Neutrophil (primary cell): ENCODE results near the gene TGFBR3L.

ENCODE experiments used
- H3K27ac ChIP-seq: fragments of 200-600 bp; sonication (generic); 2 replicates; pipeline ENCODE4 v1.5.1; 2016; ENCODE audit warnings: mild to moderate bottlenecking, moderate library complexity
- H3K27me3 ChIP-seq: fragments of 200-600 bp; sonication (generic); 2 replicates; pipeline ENCODE4 v1.6.0; 2016; ENCODE audit warnings: mild to moderate bottlenecking
- H3K36me3 ChIP-seq: fragments of 200-600 bp; sonication (generic); 2 replicates; pipeline ENCODE4 v1.5.1; 2017
- H3K4me1 ChIP-seq, 2 experiments: fragments of 200-600 bp in 1 of 2; sonication (generic) in 1 of 2; 1 replicate in 1 of 2; 2 replicates in 1 of 2; pipeline versions ENCODE4 v1.5.1 to v1.6.1; 2013 to 2016; ENCODE audit warnings: low read depth in 1 of 2, low read length in 1 of 2, mild to moderate bottlenecking in 1 of 2, moderate library complexity in 1 of 2; ENCODE audit not compliant: control insufficient read depth in 1 of 2, insufficient read depth in 1 of 2
- H3K4me3 ChIP-seq, 2 experiments: fragments of 200-600 bp in 1 of 2; sonication (generic) in 1 of 2; 1 replicate in 1 of 2; 2 replicates in 1 of 2; pipeline ENCODE4 v1.5.1; 2013 to 2016; ENCODE audit warnings: low read depth in 1 of 2, low read length in 1 of 2, mild to moderate bottlenecking in 1 of 2, moderate library complexity in 1 of 2
- H3K9me3 ChIP-seq: fragments of 200-600 bp; sonication (generic); 2 replicates; pipeline ENCODE4 v1.5.1; 2016
- TF ChIP-seq, protein P1 (sequence below): fragments of 200-600 bp; sonication (generic); IDR thresholded peaks from 2 replicates; pipeline ENCODE4 v1.5.1; 2016; ENCODE audit warnings: antibody characterized with exemption

The TGFBR3L gene

DNA sequence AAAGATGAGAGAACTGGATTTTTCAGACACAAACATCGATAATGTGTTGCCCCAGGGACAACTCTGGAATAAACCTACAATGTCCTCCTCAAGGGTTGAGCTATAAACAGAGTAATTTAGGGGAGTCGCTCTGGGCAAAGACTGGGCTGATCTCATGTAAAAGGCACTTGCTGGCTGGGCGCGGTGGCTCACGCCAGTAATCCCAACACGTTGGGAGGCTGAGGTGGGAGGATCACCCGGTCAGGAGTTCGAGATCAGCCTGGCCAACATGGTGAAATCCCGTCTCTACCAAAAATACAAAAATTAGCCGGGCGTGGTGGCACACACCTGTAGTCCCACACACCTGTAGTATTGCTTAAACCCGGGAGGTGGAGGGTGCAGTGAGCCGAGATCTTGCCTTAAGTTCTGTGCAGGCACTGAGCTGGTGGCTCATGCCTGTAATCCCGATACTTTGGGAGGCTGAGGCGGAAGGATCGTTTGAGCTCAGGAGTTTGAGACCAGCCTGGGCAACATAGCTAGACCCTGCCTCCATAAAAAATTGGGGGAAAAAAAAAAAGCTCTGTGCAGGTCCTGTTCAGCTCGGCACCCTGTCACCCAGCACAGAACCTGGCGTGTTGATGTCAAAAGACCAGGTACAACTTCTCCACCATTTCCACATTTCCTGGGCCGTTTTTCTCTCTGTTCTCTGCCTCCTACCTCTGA is 27.4 kb downstream of the TGFBR3L start:
- H3K36me3 ChIP-seq: peaks cover 7% of the 10 kb centered on the region
- H3K27ac ChIP-seq: no peak overlapping the region

DNA sequence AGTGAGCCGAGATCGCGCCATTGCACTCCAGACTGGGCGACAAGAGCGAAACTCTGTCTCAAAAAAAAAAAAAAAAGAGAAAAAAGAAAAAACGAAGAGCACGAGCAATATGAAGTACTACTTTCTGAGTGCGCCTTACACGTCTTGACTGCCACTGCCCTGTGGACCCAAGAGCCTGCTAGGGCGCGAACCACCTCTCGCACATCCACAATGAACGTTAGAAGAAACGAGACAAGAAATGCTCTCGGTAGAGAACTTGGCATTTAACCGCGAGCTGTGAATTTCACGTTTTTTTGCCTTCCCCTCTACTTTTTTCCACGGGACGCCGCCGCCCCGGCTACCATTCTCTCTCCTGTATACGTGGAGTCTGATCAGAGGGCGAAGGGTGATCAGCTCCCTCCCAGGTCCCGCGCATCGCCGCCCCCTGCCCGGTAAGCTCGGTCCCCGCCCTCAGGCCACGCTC is 28.4 kb downstream of the TGFBR3L start:
- no peaks in the 10 kb centered on the region for H3K36me3 ChIP-seq
- no peaks in the 10 kb centered on the region for H3K9me3 ChIP-seq
- peak overlapping the region; percentile 76 for H3K4me3 ChIP-seq
- H3K27ac ChIP-seq: peak overlapping the region; percentile 82
- TF ChIP-seq, protein P1, sequence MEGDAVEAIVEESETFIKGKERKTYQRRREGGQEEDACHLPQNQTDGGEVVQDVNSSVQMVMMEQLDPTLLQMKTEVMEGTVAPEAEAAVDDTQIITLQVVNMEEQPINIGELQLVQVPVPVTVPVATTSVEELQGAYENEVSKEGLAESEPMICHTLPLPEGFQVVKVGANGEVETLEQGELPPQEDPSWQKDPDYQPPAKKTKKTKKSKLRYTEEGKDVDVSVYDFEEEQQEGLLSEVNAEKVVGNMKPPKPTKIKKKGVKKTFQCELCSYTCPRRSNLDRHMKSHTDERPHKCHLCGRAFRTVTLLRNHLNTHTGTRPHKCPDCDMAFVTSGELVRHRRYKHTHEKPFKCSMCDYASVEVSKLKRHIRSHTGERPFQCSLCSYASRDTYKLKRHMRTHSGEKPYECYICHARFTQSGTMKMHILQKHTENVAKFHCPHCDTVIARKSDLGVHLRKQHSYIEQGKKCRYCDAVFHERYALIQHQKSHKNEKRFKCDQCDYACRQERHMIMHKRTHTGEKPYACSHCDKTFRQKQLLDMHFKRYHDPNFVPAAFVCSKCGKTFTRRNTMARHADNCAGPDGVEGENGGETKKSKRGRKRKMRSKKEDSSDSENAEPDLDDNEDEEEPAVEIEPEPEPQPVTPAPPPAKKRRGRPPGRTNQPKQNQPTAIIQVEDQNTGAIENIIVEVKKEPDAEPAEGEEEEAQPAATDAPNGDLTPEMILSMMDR: no peak
- H3K27me3 ChIP-seq: no peaks in the 10 kb centered on the region
- H3K4me1 ChIP-seq: peaks cover 17 to 23% of the 10 kb centered on the region in 2 experiments

More for the DNA sequence above, 27.4 kb downstream of the TGFBR3L start:
- H3K9me3 ChIP-seq: no peaks in the 10 kb centered on the region
- H3K4me1 ChIP-seq: peaks cover 17 to 23% of the 10 kb centered on the region in 2 experiments
- no peak overlapping the region for H3K4me3 ChIP-seq
- no peaks in the 10 kb centered on the region for H3K27me3 ChIP-seq
- TF ChIP-seq, protein P1: no peak

DNA sequence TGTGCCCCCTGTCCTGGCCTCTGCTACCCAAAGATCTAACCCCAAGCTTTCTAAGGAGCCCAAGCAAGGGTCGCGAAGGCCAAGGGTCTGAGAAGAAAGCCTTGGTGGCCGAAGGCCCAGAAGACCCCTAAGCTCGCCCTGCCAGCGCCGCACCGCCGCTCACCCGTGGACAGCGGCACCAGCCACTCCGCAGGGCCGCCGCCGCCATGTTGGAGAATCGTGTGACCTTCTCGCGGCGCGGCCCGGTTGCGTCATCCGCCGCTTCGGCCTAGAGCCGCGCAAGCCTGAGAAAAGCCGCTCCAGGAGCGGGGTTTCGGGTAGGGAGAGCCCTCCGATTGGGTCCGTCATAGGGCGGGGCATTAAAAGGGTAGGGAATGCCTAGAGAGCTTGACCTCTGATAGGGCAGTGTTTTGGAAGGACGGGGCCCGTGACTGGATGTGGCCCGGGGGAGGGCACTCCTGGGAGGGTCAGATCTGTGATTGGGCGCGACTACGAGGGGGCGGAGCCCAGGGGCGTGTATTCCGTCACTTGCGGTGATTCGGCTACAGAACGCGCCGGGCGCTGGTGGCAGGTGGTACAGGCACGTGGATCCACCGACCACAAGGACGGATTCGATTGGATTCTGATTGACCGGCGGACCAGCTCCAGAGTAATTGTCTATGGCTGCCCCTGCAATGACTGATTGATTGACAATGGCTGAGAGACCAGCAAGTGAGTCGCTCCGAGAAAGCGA is 29.0 kb downstream of the TGFBR3L start, which contains the start of gene TIMM44:
Gene TIMM44, minus strand, starts transcription at position 223 of the 733 bp plus-strand sequence. Its CDS starts 15 bp downstream, at position 208.
- H3K4me3 ChIP-seq: peak within 1 kb of the TSS; percentile 76
- H3K9me3 ChIP-seq: no peaks in the 10 kb centered on the region
- TF ChIP-seq, protein P1: peak; percentile 49
- H3K27me3 ChIP-seq: no peaks in the 10 kb centered on the region
- no peaks in the 10 kb centered on the region for H3K36me3 ChIP-seq
- H3K27ac ChIP-seq: peak within 1 kb of the TSS; percentile 82
- peaks cover 17 to 23% of the 10 kb centered on the region in 2 experiments for H3K4me1 ChIP-seq

DNA sequence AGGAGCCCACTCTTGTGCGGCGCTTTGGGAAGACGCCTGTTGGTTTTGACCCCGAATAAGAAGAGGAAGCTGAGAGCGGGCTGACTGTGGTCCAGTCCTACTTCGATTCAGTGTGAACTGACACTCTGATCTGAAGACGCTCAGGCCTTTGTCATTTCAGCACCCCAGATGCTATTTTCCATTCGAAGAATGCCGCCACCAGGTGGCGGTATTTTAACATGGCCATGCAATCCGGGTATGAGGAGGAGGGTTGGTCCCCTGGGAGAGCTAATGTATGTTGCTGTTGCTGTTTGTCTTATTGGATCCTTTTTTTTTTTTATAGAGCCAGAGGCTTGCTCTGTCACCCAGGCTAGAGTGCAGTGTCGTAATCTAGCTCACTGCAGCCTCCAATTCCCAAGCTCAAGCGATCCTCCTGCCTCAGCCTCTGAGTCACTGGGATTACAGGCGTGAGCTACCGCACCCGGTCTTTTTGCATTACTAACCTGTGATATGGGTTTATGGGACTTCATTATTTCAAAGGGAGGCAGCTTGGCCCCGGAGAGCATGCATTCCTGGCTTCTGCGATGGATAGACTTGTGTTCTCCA is 29.6 kb downstream of the TGFBR3L start:
- Histone ChIP-seq H3K4me1 (peaks cover 17 to 23% of the 10 kb centered on the region in 2 experiments), H3K27me3 (no peaks in the 10 kb centered on the region), H3K27ac (peak overlapping the region; percentile 82), H3K4me3 (peak overlapping the region; percentile 76), H3K9me3 (no peaks in the 10 kb centered on the region), H3K36me3 (no peaks in the 10 kb centered on the region)
- TF ChIP-seq, protein P1: peak; percentile 51

DNA sequence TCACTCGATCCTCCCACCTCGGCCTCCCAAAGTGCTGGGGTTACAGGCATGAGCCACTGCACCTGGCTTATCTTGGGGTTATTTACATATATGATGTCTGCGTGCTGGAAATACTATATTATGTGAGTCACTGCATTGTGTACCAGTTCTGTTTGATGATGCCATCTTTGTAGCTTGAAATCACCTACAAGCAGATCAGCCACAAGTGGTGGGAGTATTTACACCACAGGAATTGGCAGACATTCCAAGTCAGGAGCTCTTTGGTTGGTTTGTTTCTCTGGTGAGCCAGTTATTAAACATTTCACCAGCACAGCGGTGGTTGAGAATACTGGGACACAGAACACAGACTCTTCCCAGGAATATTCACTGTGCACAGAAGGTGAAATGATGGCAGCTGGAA is 33.3 kb downstream of the TGFBR3L start:
- TF ChIP-seq, protein P1: no peak

More for the DNA sequence above, 33.3 kb downstream of the TGFBR3L start:
- no peak overlapping the region for H3K27ac ChIP-seq
- H3K36me3 ChIP-seq: no peaks in the 10 kb centered on the region
- H3K4me1 ChIP-seq: peaks cover 21 to 22% of the 10 kb centered on the region in 2 experiments
- no peaks in the 10 kb centered on the region for H3K9me3 ChIP-seq
- H3K27me3 ChIP-seq: no peaks in the 10 kb centered on the region
- no peak overlapping the region for H3K4me3 ChIP-seq
